Stimulated activated CD8-positive, alpha-beta memory T cell treated with anti-CD3 and anti-CD28 coated beads, Interleukin-15, amount 100 ng/mL, for 48 hours (primary cell): ENCODE results near the gene PTPRD.

Source experiments
- DNase-seq, 2 donors: peaks; one replicate each; pipeline ENCODE4 v3.0.0-alpha.2; 2020; ENCODE audit warnings: low read depth in 2 of 2

PTPRD gene

GRCh38 chr9:8684978-8685708, 1927.7 kb downstream of the PTPRD start:
- no peak for DNase-seq

- no peak for DNase-seq
Measured at GRCh38 chr9:8683496-8683895, 1929.3 kb downstream of the PTPRD start.

- DNase-seq, result no peak
Measured at GRCh38 chr9:8680658-8681057, 1932.1 kb downstream of the PTPRD start.

- no peak for DNase-seq
Measured at GRCh38 chr9:8680157-8680556, 1932.6 kb downstream of the PTPRD start.

GRCh38 chr9:8679371-8679822, 1933.4 kb downstream of the PTPRD start:
- DNase-seq, result no peak

GRCh38 chr9:8677741-8678140, 1935.1 kb downstream of the PTPRD start:
- no peak for DNase-seq

GRCh38 chr9:8674536-8674935, 1938.3 kb downstream of the PTPRD start:
- DNase-seq, result no peak

- no peak for DNase-seq
Measured at GRCh38 chr9:8673830-8674229, 1939.0 kb downstream of the PTPRD start.

- DNase-seq, result no peak
Measured at GRCh38 chr9:8670751-8671150, 1942.1 kb downstream of the PTPRD start.

GRCh38 chr9:8668751-8669150, 1944.1 kb downstream of the PTPRD start:
- no peak for DNase-seq

- no peak for DNase-seq
Measured at GRCh38 chr9:8668231-8668630, 1944.6 kb downstream of the PTPRD start.

- DNase-seq, result no peak
Measured at GRCh38 chr9:8666060-8666459, 1946.7 kb downstream of the PTPRD start.

GRCh38 chr9:8660383-8660782, 1952.4 kb downstream of the PTPRD start:
- no peak for DNase-seq

GRCh38 chr9:8659108-8659507, 1953.7 kb downstream of the PTPRD start:
- DNase-seq, result no peak

- no peak for DNase-seq
Measured at GRCh38 chr9:8655071-8655470, 1957.7 kb downstream of the PTPRD start.

GRCh38 chr9:8653855-8654254, 1958.9 kb downstream of the PTPRD start:
- DNase-seq, result no peak

GRCh38 chr9:8653111-8653510, 1959.7 kb downstream of the PTPRD start:
- DNase-seq, result no peak

- no peak for DNase-seq
Measured at GRCh38 chr9:8652255-8652654, 1960.5 kb downstream of the PTPRD start.

GRCh38 chr9:8651846-8652215, 1961.0 kb downstream of the PTPRD start:
- DNase-seq, result no peak

GRCh38 chr9:8651070-8651845, 1961.5 kb downstream of the PTPRD start:
- no peak for DNase-seq

GRCh38 chr9:8649807-8650206, 1963.0 kb downstream of the PTPRD start:
- no peak for DNase-seq

GRCh38 chr9:8649160-8649559, 1963.6 kb downstream of the PTPRD start:
- DNase-seq, result no peak

- no peak for DNase-seq
Measured at GRCh38 chr9:8648271-8648845, 1964.4 kb downstream of the PTPRD start.
